H9 (cell line): ENCODE measurements around the gene GLIPR2. TPM values are rescaled to one million over a fixed set of nuclear protein-coding genes. Genes with fewer than 3 reads are reported as not detected.

ENCODE experiments used
- DNase-seq: peaks from one replicate; pipeline ENCODE4 v3.0.0-alpha.2; 2017
- H2AFZ ChIP-seq: one replicate; pipeline ENCODE4 v1.6.1; 2013; ENCODE audit warnings: mild to moderate bottlenecking, low read length, control low read depth, moderate library complexity
- H2AK5ac ChIP-seq: 2 replicates; pipeline ENCODE4 v1.6.1; 2013; ENCODE audit warnings: low read length, control low read depth, mixed read lengths; ENCODE audit not compliant: insufficient read length
- H2BK120ac ChIP-seq: one replicate; pipeline ENCODE4 v1.6.1; 2013; ENCODE audit warnings: low read depth, mild to moderate bottlenecking, low read length, control low read depth, inconsistent platforms; ENCODE audit not compliant: poor library complexity, severe bottlenecking
- H2BK12ac ChIP-seq: 2 replicates; pipeline ENCODE4 v1.6.1; 2013; ENCODE audit warnings: low read length, control low read depth, mixed read lengths, low read depth; ENCODE audit not compliant: insufficient read length
- H2BK15ac ChIP-seq: 2 replicates; pipeline ENCODE4 v1.6.1; 2013; ENCODE audit warnings: low read depth, low read length, control low read depth
- H2BK20ac ChIP-seq: one replicate; pipeline ENCODE4 v1.6.1; 2013; ENCODE audit warnings: low read depth, mild to moderate bottlenecking, low read length, control low read depth, inconsistent platforms; ENCODE audit not compliant: poor library complexity, severe bottlenecking
- H2BK5ac ChIP-seq: 2 replicates; pipeline ENCODE4 v1.6.1; 2013; ENCODE audit warnings: low read length, control low read depth, mixed read lengths; ENCODE audit not compliant: insufficient read length
- H3K14ac ChIP-seq: 2 replicates; pipeline ENCODE4 v1.6.1; 2013; ENCODE audit warnings: low read length, control low read depth; ENCODE audit not compliant: insufficient read depth
- H3K18ac ChIP-seq: 2 replicates; pipeline ENCODE4 v1.6.1; 2013; ENCODE audit warnings: low read depth, mild to moderate bottlenecking, mixed read lengths, low read length, control low read depth; ENCODE audit not compliant: insufficient read length
- H3K23ac ChIP-seq: 2 replicates; pipeline ENCODE4 v1.6.1; 2013; ENCODE audit warnings: low read length, control low read depth, mixed read lengths, low read depth; ENCODE audit not compliant: insufficient read length
- H3K23me2 ChIP-seq: 2 replicates; pipeline ENCODE4 v1.6.1; 2013; ENCODE audit warnings: low read depth, mild to moderate bottlenecking, mixed read lengths, low read length, control low read depth; ENCODE audit not compliant: insufficient read length, poor library complexity, severe bottlenecking
- H3K27ac ChIP-seq: 2 replicates; pipeline ENCODE4 v1.5.1; 2013; ENCODE audit warnings: low read length, control low read depth, mixed read lengths, low read depth; ENCODE audit not compliant: insufficient read length
- H3K27me3 ChIP-seq: 2 replicates; pipeline ENCODE4 v1.6.1; 2013; ENCODE audit warnings: low read length, control low read depth, inconsistent platforms; ENCODE audit not compliant: insufficient read depth
- H3K4ac ChIP-seq: 2 replicates; pipeline ENCODE4 v1.6.1; 2013; ENCODE audit warnings: low read depth, mild to moderate bottlenecking, control low read depth, inconsistent platforms, low read length, moderate library complexity
- H3K4me1 ChIP-seq: 2 replicates; pipeline ENCODE4 v1.6.1; 2013; ENCODE audit warnings: low read length, control low read depth, inconsistent platforms; ENCODE audit not compliant: insufficient read depth
- H3K4me2 ChIP-seq: 2 replicates; pipeline ENCODE4 v1.6.1; 2013; ENCODE audit warnings: low read length, control low read depth, mixed read lengths; ENCODE audit not compliant: insufficient read length, insufficient read depth
- H3K56ac ChIP-seq: 2 replicates; pipeline ENCODE4 v1.6.1; 2013; ENCODE audit warnings: low read depth, mild to moderate bottlenecking, mixed read lengths, low read length, control low read depth; ENCODE audit not compliant: insufficient read length
- H3K79me1 ChIP-seq: 2 replicates; pipeline ENCODE4 v1.6.1; 2013; ENCODE audit warnings: low read depth, mild to moderate bottlenecking, moderate library complexity, low read length, control low read depth, inconsistent platforms; ENCODE audit not compliant: insufficient read depth, poor library complexity, severe bottlenecking
- H3K79me2 ChIP-seq: 2 replicates; pipeline ENCODE4 v1.6.1; 2013; ENCODE audit warnings: low read length, control low read depth, inconsistent platforms; ENCODE audit not compliant: insufficient read depth
- H3K9ac ChIP-seq: 2 replicates; pipeline ENCODE4 v1.6.1; 2013; ENCODE audit warnings: low read length, control low read depth, mixed read lengths; ENCODE audit not compliant: insufficient read length; ENCODE audit errors: extremely low read depth
- H3K9me3 ChIP-seq: one replicate; pipeline ENCODE4 v1.6.1; 2013; ENCODE audit warnings: low read depth, low read length, inconsistent platforms; ENCODE audit not compliant: control insufficient read depth
- H3T11ph ChIP-seq: one replicate; pipeline ENCODE4 v1.6.1; 2013; ENCODE audit warnings: mild to moderate bottlenecking, low read length, control low read depth, inconsistent platforms
- H4K20me1 ChIP-seq: one replicate; pipeline ENCODE4 v1.6.1; 2013; ENCODE audit not compliant: control insufficient read depth, insufficient read length, insufficient read depth
- H4K5ac ChIP-seq: 2 replicates; pipeline ENCODE4 v1.6.1; 2013; ENCODE audit warnings: low read depth, mild to moderate bottlenecking, mixed read lengths, low read length, control low read depth; ENCODE audit not compliant: insufficient read length
- H4K8ac ChIP-seq: replicated peaks from 2 replicates; pipeline ENCODE4 v1.6.1; 2013; ENCODE audit warnings: low read length, control low read depth, mixed read lengths, low read depth; ENCODE audit not compliant: insufficient read length
- H4K91ac ChIP-seq: 2 replicates; pipeline ENCODE4 v1.6.1; 2013; ENCODE audit warnings: low read depth, mild to moderate bottlenecking, moderate library complexity, mixed read lengths, low read length, control low read depth; ENCODE audit not compliant: insufficient read length
- H3K27ac Mint-ChIP-seq, 3 experiments: 2 replicates in 2 of 3; 3 replicates in 1 of 3; pipeline ENCODE4 v1.8.0; 2020 to 2021; ENCODE audit warnings: mixed read lengths in 3 of 3, mild to moderate bottlenecking in 1 of 3, moderate library complexity in 1 of 3
- H3K27me3 Mint-ChIP-seq: 2 replicates; pipeline ENCODE4 v1.8.0; 2021; ENCODE audit warnings: low read depth, mild to moderate bottlenecking, moderate library complexity, mixed read lengths
- H3K36me3 Mint-ChIP-seq, 3 experiments: 2 replicates in 2 of 3; 3 replicates in 1 of 3; pipeline ENCODE4 v1.8.0; 2020 to 2021; ENCODE audit warnings: low read depth in 3 of 3, mixed read lengths in 3 of 3; ENCODE audit not compliant: insufficient read depth in 1 of 3
- H3K4me1 Mint-ChIP-seq, 2 experiments: 2 replicates each; pipeline ENCODE4 v1.8.0; 2020; ENCODE audit warnings: mixed read lengths in 2 of 2
- H3K4me3 Mint-ChIP-seq, 2 experiments: 2 replicates in 1 of 2; 3 replicates in 1 of 2; pipeline ENCODE4 v1.8.0; 2020 to 2021; ENCODE audit warnings: mild to moderate bottlenecking in 2 of 2, mixed read lengths in 2 of 2, moderate library complexity in 1 of 2
- H3K9me3 Mint-ChIP-seq, 2 experiments: 2 replicates in 1 of 2; 3 replicates in 1 of 2; pipeline ENCODE4 v1.8.0; 2020; ENCODE audit warnings: mild to moderate bottlenecking in 2 of 2, mixed read lengths in 2 of 2, moderate library complexity in 1 of 2
- WGBS: extraction: QIAGEN DNeasy Blood & Tissue Kit; methylation state at CpG from one replicate; pipeline ENCODE4 v1.1.7; 2013; ENCODE audit warnings: missing lambda C conversion rate, low lambda C conversion rate, mixed read lengths; ENCODE audit not compliant: insufficient read length; ENCODE audit errors: extremely low coverage; 5-methylcytosine and 5-hydroxymethylcytosine counted together
- total RNA-seq: library from RNA; stranded (reverse); gene quantifications from 2 replicates; pipeline ENCODE4 v1.2.1, GENCODE V29; 2021
- TF ChIP-seq, protein P1 (sequence below): fragments of 200-600 bp; sonication (generic); conservative IDR thresholded peaks from 3 replicates; pipeline ENCODE4 v1.8.0; 2021; ENCODE audit warnings: antibody characterized with exemption, mild to moderate bottlenecking

GLIPR2 gene
- total RNA-seq, 1 experiment from 2014 or later, result 10.0 TPM

DNA sequence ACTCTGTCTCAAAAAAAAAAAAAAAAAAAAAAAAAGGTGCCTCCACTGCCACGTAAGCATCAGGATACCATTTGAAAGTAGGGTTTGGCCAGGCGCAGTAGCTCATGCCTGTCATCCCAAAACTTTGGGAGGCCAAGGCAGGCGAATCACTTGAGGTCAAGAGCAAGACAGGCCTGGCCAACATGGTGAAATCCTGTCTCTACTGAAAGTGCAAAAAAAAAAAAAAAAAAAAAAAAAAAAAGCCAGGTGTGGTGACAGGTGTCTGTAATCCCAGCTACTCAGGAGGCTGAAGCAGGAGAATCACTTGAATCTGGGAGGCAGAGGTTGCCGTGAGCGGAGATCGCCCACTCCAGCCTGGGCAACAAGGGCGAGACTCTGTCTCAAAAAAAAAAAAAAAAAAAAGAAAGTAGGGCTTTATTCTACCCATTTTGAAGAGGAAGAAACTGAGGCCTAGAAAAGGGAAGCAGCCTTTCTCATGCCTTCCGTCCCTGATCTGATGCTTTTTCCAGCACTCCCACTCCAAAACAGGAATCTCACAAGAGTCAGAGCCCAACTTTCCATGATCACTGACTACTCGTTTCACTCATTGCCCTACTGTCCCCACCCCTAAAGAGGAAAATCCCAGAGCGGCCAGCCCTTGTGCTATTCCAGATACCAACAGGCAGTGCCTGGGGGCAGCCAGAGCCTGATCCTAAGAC, 16.4 kb downstream of the GLIPR2 start:
- no peaks in the 10 kb centered on the region for H3K9me3 ChIP-seq
- Mint-ChIP-seq H3K27ac (peak overlapping the region in 1 of 3 experiments; percentile 34; a peak in 2 of 7 replicates), H3K9me3 (peaks cover 9 to 16% of the 10 kb centered on the region in 2 experiments), H3K4me1 (0 out of 4 replicates have a peak, but pooled peaks cover 0 to 3% of the 10 kb centered on the region in 2 experiments), H3K4me3 (no peak overlapping the region), H3K36me3 (peaks cover 5 to 12% (median 6%) of the 10 kb centered on the region in 3 experiments; a peak in 5 of 7 replicates), H3K27me3 (peaks cover 3% of the 10 kb centered on the region)
- H3K79me2 ChIP-seq, result no peaks in the 10 kb centered on the region
- no peak overlapping the region for H3K9ac ChIP-seq
- no peak overlapping the region; the same call in 1 of the 2 replicates for H3K4ac ChIP-seq
- peaks cover 3% of the 10 kb centered on the region; the same call in 1 of the 2 replicates for H3K4me1 ChIP-seq
- no peak overlapping the region for H2BK120ac ChIP-seq
- no peak overlapping the region for H2BK15ac ChIP-seq
- no peak overlapping the region for H4K8ac ChIP-seq
- no peak overlapping the region for H4K5ac ChIP-seq
- no peak overlapping the region for H2BK12ac ChIP-seq
- TF ChIP-seq, protein P1, sequence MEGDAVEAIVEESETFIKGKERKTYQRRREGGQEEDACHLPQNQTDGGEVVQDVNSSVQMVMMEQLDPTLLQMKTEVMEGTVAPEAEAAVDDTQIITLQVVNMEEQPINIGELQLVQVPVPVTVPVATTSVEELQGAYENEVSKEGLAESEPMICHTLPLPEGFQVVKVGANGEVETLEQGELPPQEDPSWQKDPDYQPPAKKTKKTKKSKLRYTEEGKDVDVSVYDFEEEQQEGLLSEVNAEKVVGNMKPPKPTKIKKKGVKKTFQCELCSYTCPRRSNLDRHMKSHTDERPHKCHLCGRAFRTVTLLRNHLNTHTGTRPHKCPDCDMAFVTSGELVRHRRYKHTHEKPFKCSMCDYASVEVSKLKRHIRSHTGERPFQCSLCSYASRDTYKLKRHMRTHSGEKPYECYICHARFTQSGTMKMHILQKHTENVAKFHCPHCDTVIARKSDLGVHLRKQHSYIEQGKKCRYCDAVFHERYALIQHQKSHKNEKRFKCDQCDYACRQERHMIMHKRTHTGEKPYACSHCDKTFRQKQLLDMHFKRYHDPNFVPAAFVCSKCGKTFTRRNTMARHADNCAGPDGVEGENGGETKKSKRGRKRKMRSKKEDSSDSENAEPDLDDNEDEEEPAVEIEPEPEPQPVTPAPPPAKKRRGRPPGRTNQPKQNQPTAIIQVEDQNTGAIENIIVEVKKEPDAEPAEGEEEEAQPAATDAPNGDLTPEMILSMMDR, result no peak
- H3K18ac ChIP-seq, result no peak overlapping the region
- H3K23me2 ChIP-seq, result no peaks in the 10 kb centered on the region
- H2BK5ac ChIP-seq, result no peak overlapping the region
- no peak overlapping the region for H3K23ac ChIP-seq
- no peak overlapping the region for H3K4me2 ChIP-seq
- no peak overlapping the region for H2AFZ ChIP-seq
- no CpG with 5 or more reads among the region's 10 CpGs for WGBS
- H2AK5ac ChIP-seq, result no peak overlapping the region
- no peak for DNase-seq
- H3K27me3 ChIP-seq, result no peaks in the 10 kb centered on the region
- H3K79me1 ChIP-seq, result no peaks in the 10 kb centered on the region
- no peak overlapping the region for H3K14ac ChIP-seq
- H4K20me1 ChIP-seq, result no peaks in the 10 kb centered on the region
- no peak overlapping the region for H4K91ac ChIP-seq
- H3K27ac ChIP-seq, result no peak overlapping the region
- no peak overlapping the region for H3K56ac ChIP-seq
- no peak overlapping the region for H3T11ph ChIP-seq
- no peak overlapping the region for H2BK20ac ChIP-seq
